CD4-positive, alpha-beta T cell treated with Interleukin-15 for 1 hour (primary cell): ENCODE data around the gene HDDC3.

Experiments
- DNase-seq: peaks from one replicate; pipeline ENCODE4 v3.0.0-alpha.2; 2020

The HDDC3 gene

DNA sequence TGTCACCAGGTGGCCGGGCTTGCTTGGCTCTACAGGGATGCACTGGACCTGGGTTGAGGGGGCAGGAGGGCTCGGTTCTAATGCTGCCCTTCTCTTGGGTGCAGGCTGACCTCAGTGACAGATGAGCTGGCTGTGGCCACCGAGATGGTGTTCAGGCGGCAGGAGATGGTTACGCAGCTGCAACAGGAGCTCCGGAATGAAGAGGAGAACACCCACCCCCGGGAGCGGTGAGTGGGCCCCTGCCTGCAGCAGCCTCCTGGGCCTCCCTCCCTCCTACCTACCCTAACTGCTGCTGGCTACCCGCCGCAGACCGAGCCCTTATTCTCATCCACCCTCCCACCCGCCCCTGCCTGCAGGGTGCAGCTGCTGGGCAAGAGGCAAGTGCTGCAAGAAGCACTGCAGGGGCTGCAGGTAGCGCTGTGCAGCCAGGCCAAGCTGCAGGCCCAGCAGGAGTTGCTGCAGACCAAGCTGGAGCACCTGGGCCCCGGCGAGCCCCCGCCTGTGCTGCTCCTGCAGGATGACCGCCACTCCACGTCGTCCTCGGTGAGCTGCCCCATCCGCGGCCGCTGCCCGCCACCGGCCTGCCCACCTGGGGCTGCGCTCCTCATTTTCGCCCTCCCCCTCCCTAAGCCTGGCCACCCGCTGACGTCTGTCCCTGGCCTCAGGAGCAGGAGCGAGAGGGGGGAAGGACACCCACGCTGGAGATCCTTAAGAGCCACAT is 42.5 kb downstream of the HDDC3 start:
- DNase-seq: no peak

DNA sequence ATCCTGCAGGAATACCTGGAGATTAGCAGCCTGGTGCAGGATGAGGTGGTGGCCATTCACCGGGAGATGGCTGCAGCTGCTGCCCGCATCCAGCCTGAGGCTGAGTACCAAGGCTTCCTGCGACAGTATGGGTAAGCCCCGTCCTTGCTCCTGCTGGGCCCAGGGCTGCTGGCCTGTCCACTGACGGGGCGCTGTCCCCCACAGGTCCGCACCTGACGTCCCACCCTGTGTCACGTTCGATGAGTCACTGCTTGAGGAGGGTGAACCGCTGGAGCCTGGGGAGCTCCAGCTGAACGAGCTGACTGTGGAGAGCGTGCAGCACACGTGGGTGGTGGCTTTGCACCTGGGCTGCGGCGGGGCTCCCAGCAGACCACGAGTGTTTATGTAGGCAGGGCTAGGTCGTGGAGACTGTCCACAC is 43.0 kb downstream of the HDDC3 start:
- no peak for DNase-seq

GRCh38 chr15:90887037-90887481 is 45.3 kb downstream of the HDDC3 start:
- DNase-seq: peak; percentile 15

DNA sequence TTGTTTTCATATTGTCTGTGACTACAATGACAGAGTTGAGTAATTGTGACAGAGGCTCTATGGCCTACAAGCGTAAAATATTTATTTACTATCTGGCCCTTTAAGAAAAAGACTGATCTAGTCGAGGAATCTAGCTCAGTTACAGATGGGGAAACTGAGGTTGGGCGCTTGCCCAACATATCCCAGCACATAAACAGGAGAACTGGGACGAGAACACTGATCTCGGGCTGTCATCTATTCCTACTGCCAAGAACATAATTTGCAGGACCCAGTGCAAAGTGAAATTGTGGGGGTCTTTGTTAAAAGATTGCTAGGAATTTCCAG is 46.1 kb downstream of the HDDC3 start:
- DNase-seq: no peak

- peak; percentile 77 for DNase-seq
These were observed 46.7 kb downstream of the HDDC3 start for GRCh38 chr15:90885432-90886290.

- no peak for DNase-seq
These were observed 47.5 kb downstream of the HDDC3 start for GRCh38 chr15:90884719-90885431.

GRCh38 chr15:90883976-90884718 is 48.2 kb downstream of the HDDC3 start, which contains the start of gene FES:
Gene FES, plus strand, starts transcription at chr15:90884504. Its CDS starts 542 bp downstream, at chr15:90885046.
- DNase-seq: peak; percentile 55

DNA sequence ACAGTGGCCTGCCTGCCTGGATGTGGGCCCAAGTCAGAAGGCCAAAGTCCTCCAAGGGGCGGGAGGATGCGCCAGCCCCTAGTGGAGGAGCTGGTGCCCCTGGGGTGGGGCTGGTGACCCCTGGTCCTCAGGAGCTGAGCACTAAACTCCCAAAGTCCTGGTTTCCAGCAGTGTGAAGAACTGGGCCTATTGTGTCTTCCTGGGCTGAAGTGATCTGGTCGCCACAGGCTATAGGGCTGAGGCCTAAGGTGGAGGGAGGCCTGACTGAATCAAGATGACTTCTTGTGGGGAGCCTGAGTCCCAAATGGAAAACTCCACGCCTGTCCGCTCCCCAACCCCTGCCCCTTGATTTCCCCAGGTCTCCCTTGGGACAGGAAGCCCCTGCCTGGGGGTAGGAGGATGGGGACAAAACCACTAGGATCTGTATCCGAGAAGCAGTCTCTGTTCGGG is 48.8 kb downstream of the HDDC3 start:
- no peak for DNase-seq

DNA sequence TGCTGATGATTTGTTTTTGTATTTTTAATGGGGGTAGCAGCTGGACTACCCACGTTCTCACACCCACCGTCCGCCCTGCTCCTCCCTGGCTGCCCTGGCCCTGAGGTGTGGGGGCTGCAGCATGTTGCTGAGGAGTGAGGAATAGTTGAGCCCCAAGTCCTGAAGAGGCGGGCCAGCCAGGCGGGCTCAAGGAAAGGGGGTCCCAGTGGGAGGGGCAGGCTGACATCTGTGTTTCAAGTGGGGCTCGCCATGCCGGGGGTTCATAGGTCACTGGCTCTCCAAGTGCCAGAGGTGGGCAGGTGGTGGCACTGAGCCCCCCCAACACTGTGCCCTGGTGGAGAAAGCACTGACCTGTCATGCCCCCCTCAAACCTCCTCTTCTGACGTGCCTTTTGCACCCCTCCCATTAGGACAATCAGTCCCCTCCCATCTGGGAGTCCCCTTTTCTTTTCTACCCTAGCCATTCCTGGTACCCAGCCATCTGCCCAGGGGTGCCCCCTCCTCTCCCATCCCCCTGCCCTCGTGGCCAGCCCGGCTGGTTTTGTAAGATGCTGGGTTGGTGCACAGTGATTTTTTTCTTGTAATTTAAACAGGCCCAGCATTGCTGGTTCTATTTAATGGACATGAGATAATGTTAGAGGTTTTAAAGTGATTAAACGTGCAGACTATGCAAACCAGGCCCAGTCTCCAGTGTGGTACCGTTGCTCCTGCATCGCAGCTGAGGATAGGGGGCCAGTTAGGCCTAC is 49.4 kb downstream of the HDDC3 start:
- no peak for DNase-seq

DNA sequence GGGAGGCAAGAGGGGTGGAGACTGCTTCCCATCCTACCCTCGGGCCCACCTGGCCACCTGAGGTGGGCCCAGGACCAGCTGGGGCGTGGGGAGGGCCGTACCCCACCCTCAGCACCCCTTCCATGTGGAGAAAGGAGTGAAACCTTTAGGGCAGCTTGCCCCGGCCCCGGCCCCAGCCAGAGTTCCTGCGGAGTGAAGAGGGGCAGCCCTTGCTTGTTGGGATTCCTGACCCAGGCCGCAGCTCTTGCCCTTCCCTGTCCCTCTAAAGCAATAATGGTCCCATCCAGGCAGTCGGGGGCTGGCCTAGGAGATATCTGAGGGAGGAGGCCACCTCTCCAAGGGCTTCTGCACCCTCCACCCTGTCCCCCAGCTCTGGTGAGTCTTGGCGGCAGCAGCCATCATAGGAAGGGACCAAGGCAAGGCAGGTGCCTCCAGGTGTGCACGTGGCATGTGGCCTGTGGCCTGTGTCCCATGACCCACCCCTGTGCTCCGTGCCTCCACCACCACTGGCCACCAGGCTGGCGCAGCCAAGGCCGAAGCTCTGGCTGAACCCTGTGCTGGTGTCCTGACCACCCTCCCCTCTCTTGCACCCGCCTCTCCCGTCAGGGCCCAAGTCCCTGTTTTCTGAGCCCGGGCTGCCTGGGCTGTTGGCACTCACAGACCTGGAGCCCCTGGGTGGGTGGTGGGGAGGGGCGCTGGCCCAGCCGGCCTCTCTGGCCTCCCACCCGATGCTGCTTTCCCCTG is 50.2 kb downstream of the HDDC3 start:
- no peak for DNase-seq

DNA sequence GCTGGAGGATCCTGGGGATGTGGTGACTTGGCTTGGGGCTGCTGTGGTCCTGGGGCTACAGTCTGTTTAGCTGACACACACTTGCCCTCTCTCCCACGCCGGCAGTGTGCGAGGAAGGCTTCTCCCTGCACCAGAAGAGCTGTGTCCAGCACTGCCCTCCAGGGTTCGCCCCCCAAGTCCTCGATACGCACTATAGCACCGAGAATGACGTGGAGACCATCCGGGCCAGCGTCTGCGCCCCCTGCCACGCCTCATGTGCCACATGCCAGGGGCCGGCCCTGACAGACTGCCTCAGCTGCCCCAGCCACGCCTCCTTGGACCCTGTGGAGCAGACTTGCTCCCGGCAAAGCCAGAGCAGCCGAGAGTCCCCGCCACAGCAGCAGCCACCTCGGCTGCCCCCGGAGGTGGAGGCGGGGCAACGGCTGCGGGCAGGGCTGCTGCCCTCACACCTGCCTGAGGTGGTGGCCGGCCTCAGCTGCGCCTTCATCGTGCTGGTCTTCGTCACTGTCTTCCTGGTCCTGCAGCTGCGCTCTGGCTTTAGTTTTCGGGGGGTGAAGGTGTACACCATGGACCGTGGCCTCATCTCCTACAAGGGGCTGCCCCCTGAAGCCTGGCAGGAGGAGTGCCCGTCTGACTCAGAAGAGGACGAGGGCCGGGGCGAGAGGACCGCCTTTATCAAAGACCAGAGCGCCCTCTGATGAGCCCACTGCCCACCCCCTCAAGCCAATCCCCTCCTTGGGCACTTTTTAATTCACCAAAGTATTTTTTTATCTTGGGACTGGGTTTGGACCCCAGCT is 51.0 kb downstream of the HDDC3 start:
- DNase-seq: no peak

DNA sequence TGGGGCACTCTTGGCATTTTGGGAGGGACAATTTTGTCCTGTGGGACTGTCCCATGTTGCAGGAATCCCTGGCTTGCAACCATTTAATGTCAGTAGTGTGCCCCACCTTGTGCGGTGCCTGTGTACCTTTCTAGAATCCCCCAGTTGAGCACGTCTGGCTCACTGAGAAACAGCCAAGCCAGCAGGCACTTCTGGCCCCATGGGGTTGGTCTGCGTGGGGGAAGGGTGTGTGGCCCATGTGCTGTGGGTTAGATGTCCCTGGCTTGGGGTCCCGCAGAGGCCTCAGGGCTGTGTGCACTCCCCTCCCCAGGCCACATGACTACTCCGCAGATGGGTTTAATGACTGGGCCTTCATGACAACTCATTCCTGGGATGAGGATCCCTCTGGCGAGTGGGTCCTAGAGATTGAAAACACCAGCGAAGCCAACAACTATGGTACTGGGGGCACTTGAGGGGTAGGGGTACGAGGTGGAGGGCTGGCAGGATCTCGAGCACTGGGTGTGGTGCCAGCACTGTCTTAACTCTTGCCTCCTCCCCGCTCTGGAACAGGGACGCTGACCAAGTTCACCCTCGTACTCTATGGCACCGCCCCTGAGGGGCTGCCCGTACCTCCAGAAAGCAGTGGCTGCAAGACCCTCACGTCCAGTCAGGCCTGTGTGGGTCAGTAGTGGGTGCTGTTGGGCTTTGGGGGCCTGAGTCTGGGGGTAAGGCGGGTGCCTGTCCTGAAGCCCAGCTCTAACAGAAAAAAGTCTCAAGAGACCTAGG is 51.8 kb downstream of the HDDC3 start:
- no peak for DNase-seq
